K562 (cell line): Measurements from ENCODE around the gene ERLEC1. TPM values are rescaled to one million over a fixed set of nuclear protein-coding genes. Genes with fewer than 3 reads are reported as not detected.

Source experiments
- ATAC-seq: fragments of 200-7000 bp; cut with Tn5 transposase; 3 replicates; pipeline ENCODE4 v1.9.1; 2020; ENCODE audit warnings: moderate library complexity
- BruUV-seq: library from RNA; stranded (reverse); fragments of 400-500 nt; replicated peaks from 2 replicates; lab custom pipeline; 2021; lab: Mats Ljungman, UMichigan
- CTCF ChIA-PET: fragments of 300-600 bp; formaldehyde crosslinking; extraction: SDS; loops from one replicate; lab custom pipeline; 2021; ENCODE audit warnings: low intra/inter-chr PET ratio; lab: Yijun Ruan, JAX
- POLR2A ChIA-PET: fragments of 300-600, 350-650 bp; sonication (Branson Sonifier 250); formaldehyde crosslinking; extraction: SDS; loops from one replicate; lab custom pipeline; 2021; ENCODE audit warnings: antibody characterized with exemption, inconsistent platforms; lab: Yijun Ruan, JAX
- DNase-seq, 4 experiments: peaks; one replicate each; pipeline versions ENCODE4 v3.0.0 to v3.0.0-alpha.2; 2011 to 2018; ENCODE audit warnings: low spot score in 3 of 4, mixed read lengths in 3 of 4; ENCODE audit errors: extremely low read depth in 1 of 4
- FAIRE-seq: peaks from 2 replicates; lab custom pipeline; 2011; peaks lifted over from hg19 to GRCh38; lab: Jason Lieb, UNC
- H2AFZ ChIP-seq: 2 replicates; pipeline ENCODE4 v1.6.0; 2011; ENCODE audit warnings: low read depth, low read length, control low read depth, inconsistent platforms
- H3K27ac ChIP-seq: fragments of 200-600 bp; 3 replicates; pipeline ENCODE4 v1.8.0; 2011; ENCODE audit warnings: low read depth, mild to moderate bottlenecking, control low read depth, inconsistent platforms, low read length, moderate library complexity, mixed read lengths; ENCODE audit errors: extremely low read depth
- H3K27me3 ChIP-seq, 2 experiments: fragments of 300-600 bp in 1 of 2; 2 replicates in 1 of 2; 3 replicates in 1 of 2; pipeline versions ENCODE4 v1.6.0 to v1.8.0; 2011; ENCODE audit warnings: inconsistent platforms in 2 of 2, low read length in 2 of 2, mild to moderate bottlenecking in 1 of 2, mixed read lengths in 1 of 2, moderate library complexity in 1 of 2; ENCODE audit not compliant: control insufficient read depth in 2 of 2, insufficient read depth in 2 of 2
- H3K36me3 ChIP-seq: fragments of 300-600 bp; 3 replicates; pipeline ENCODE4 v1.8.0; 2011; ENCODE audit warnings: mild to moderate bottlenecking, low read length, inconsistent platforms; ENCODE audit not compliant: control insufficient read depth, insufficient read depth
- H3K4me1 ChIP-seq, 2 experiments: fragments of 200-600 bp in 1 of 2; replicated peaks in 1 of 2; 2 replicates in 1 of 2; 3 replicates in 1 of 2; pipeline versions ENCODE4 v1.5.1 to v1.8.0; 2011; ENCODE audit warnings: inconsistent platforms in 2 of 2, low read length in 2 of 2, mild to moderate bottlenecking in 1 of 2, mixed read lengths in 1 of 2, moderate library complexity in 1 of 2; ENCODE audit not compliant: control insufficient read depth in 2 of 2, insufficient read depth in 2 of 2
- H3K4me2 ChIP-seq: 2 replicates; pipeline ENCODE4 v1.6.1; 2011; ENCODE audit warnings: low read length, control low read depth, inconsistent platforms, mixed read lengths; ENCODE audit not compliant: insufficient read depth
- H3K4me3 ChIP-seq: fragments of 200-600 bp; sonication (generic), shearing (Covaris generic); 2 replicates; pipeline ENCODE4 v1.5.1; 2016; ENCODE audit warnings: control low read depth, inconsistent platforms
- H3K79me2 ChIP-seq: fragments of 200-600 bp; 3 replicates; pipeline ENCODE4 v1.8.0; 2011; ENCODE audit warnings: low read length, inconsistent platforms; ENCODE audit not compliant: control insufficient read depth, insufficient read depth
- H3K9ac ChIP-seq, 2 experiments: 2 replicates each; pipeline versions ENCODE4 v1.6.0 to v1.6.1; 2011; ENCODE audit warnings: low read depth in 2 of 2, low read length in 2 of 2, control low read depth in 1 of 2, inconsistent platforms in 1 of 2, mild to moderate bottlenecking in 1 of 2, mixed read lengths in 1 of 2; ENCODE audit not compliant: insufficient read depth in 1 of 2
- H3K9me1 ChIP-seq: one replicate; pipeline ENCODE4 v1.6.0; 2011; ENCODE audit warnings: inconsistent platforms, mild to moderate bottlenecking, low read length, moderate library complexity; ENCODE audit not compliant: control insufficient read depth, insufficient read depth
- H3K9me3 ChIP-seq: replicated peaks from 2 replicates; pipeline ENCODE4 v1.5.1; 2011; ENCODE audit warnings: low read depth, low read length, inconsistent platforms; ENCODE audit not compliant: control insufficient read depth, insufficient read depth
- H4K20me1 ChIP-seq: replicated peaks from 2 replicates; pipeline ENCODE4 v1.6.1; 2011; ENCODE audit warnings: low read length, inconsistent platforms, mixed read lengths; ENCODE audit not compliant: control insufficient read depth, insufficient read depth
- CREM ChIP-seq: IDR thresholded peaks from 2 replicates; pipeline ENCODE4 v1.6.1; 2014; ENCODE audit warnings: antibody characterized with exemption, low read depth
- CXXC5 ChIP-seq: fragments of 250-450 bp; sonication (Bioruptor Pico); IDR thresholded peaks from 2 replicates; pipeline ENCODE4 v1.8.0; 2022; ENCODE audit warnings: inconsistent platforms, mild to moderate bottlenecking, moderate library complexity
- ESRRB ChIP-seq: fragments of 250-450 bp; sonication (Bioruptor Pico); IDR thresholded peaks from 2 replicates; pipeline ENCODE4 v1.5.0; 2020; ENCODE audit warnings: mild to moderate bottlenecking, moderate library complexity, borderline replicate concordance
- HDGF ChIP-seq: fragments of 450-650 bp; IDR thresholded peaks from 2 replicates; pipeline ENCODE4 v1.6.1; 2016
- HNRNPH1 ChIP-seq: fragments of 200-400 bp; formaldehyde crosslinking; optimal IDR thresholded peaks from 2 replicates; pipeline ENCODE3; 2017; ENCODE audit warnings: low read depth, mild to moderate bottlenecking, low read length, moderate library complexity
- LARP7 ChIP-seq: fragments of 450-650 bp; IDR thresholded peaks from 2 replicates; pipeline ENCODE4 v1.6.1; 2016
- NFE2 ChIP-seq: IDR thresholded peaks from 2 replicates; pipeline ENCODE4 v1.6.1; 2014; ENCODE audit warnings: antibody characterized with exemption, low read depth
- NUFIP1 ChIP-seq: fragments of 450-650 bp; IDR thresholded peaks from 2 replicates; pipeline ENCODE4 v1.6.1; 2018; ENCODE audit not compliant: partially characterized antibody
- PRMT5 ChIP-seq: sonication (generic); formaldehyde crosslinking; IDR thresholded peaks from 2 replicates; pipeline ENCODE4 v1.5.0; 2020; ENCODE audit warnings: missing genetic modification reagents
- PYGO2 ChIP-seq: fragments of 450-650 bp; IDR thresholded peaks from 2 replicates; pipeline ENCODE4 v1.6.1; 2016; ENCODE audit warnings: mild to moderate bottlenecking, missing genetic modification characterization, moderate library complexity, missing compliant biosample characterization
- RAD51 ChIP-seq: fragments of 450-650 bp; IDR thresholded peaks from 2 replicates; pipeline ENCODE4 v1.7.1; 2016; ENCODE audit warnings: low read depth, mild to moderate bottlenecking, borderline replicate concordance
- SMARCB1 ChIP-seq: IDR thresholded peaks from 2 replicates; pipeline ENCODE4 v1.6.1; 2011; ENCODE audit warnings: improper control_type of control experiment, low read depth; ENCODE audit not compliant: insufficient read length
- TBL1XR1 ChIP-seq, 2 experiments: IDR thresholded peaks; 2 replicates each; pipeline ENCODE4 v1.6.1; 2012; ENCODE audit warnings: improper control_type of control experiment in 2 of 2, low read length in 2 of 2, mild to moderate bottlenecking in 1 of 2
- TEAD4 ChIP-seq, 2 experiments: sonication (generic) in 1 of 2; formaldehyde crosslinking in 1 of 2; IDR thresholded peaks; 2 replicates each; pipeline versions ENCODE4 v1.6.1 to v1.8.0; 2012 to 2022; ENCODE audit warnings: borderline replicate concordance in 1 of 2, inconsistent platforms in 1 of 2, low read length in 1 of 2, mild to moderate bottlenecking in 1 of 2, missing genetic modification reagents in 1 of 2
- WGBS: fragments of 100-300 bp; shearing (Covaris generic); methylation state at CpG from one replicate; pipeline ENCODE4 v1.1.6; 2016; ENCODE audit warnings: low coverage, mixed read lengths; ENCODE audit not compliant: insufficient coverage; ENCODE audit errors: missing lambda C conversion rate; 5-methylcytosine and 5-hydroxymethylcytosine counted together
- in situ Hi-C: fragments of 300-500 bp; cut with MboI; formaldehyde crosslinking; loops from 4 replicates; pipeline ENCODE4 v1.15.0; 2018; ENCODE audit warnings: inconsistent platforms, mixed read lengths
- intact Hi-C: fragments of 100-400 bp; cut with micrococcal nuclease; formaldehyde crosslinking; loops from 2 replicates; pipeline ENCODE4 v1.14.2; 2022
- polyA plus RNA-seq, 8 experiments: library from polyadenylated mRNA; depleted of rRNA in 4 of 8; stranded (reverse) in 5 of 8; unstranded in 3 of 8; fragments of >200 nt; fragmentation: Nextera tagmentation in 2 of 8; fragmentation: Illumina TruSeq in 1 of 8; extraction: Ambion mirVana in 2 of 8; extraction: Trizol in 1 of 8; gene quantifications; 2 replicates each; pipeline versions ENCODE4 v1.2.1 to v1.2.3, GENCODE V29; 2011 to 2014; ENCODE audit warnings: inconsistent platforms in 1 of 8, missing spikeins in 1 of 8
- total RNA-seq, 7 experiments: library from RNA; depleted of rRNA in 6 of 7; stranded (reverse); fragments of >200 nt in 6 of 7; fragmentation: Illumina TruSeq in 2 of 7; extraction: Trizol in 2 of 7; gene quantifications; 2 replicates each; pipeline versions ENCODE4 v1.2.1 to v1.2.3, GENCODE V29; 2011 to 2021; ENCODE audit warnings: low replicate concordance in 1 of 7

ERLEC1 gene
- total and polyA plus RNA-seq, 9 of the 15 experiments (the other 6 are each of a cell fraction or from before 2014, with no cell fraction given), result 12.0 to 41.6 (median 30.6) TPM

- ChIA-PET CTCF (no interaction called here), POLR2A (no interaction called here)
- no peaks in the 10 kb centered on the region for H3K79me2 ChIP-seq
- no peak overlapping the region for H3K4me2 ChIP-seq
- no peaks in the 10 kb centered on the region for H4K20me1 ChIP-seq
- peaks cover 70% of the 10 kb centered on the region; the same call in 2 of the 3 replicates for H3K36me3 ChIP-seq
- intact Hi-C loops (no loop called here), in situ Hi-C loops (no loop called here)
- no peaks in the 10 kb centered on the region; a peak in 1 of 5 replicates for H3K4me1 ChIP-seq
- DNase-seq (no peak), FAIRE-seq (no peak), ATAC-seq (no peak)
- H2AFZ ChIP-seq, result no peak overlapping the region
- H3K4me3 ChIP-seq, result no peak overlapping the region
- TF ChIP-seq NFE2 (no peak), NUFIP1 (no peak), SMARCB1 (no peak), RAD51 (no peak), PRMT5 (CRISPR knock-in tag) (no peak), PYGO2 (no peak), TBL1XR1 (IDR thresholded peaks at IDR 0.05; ENCODE audit: low read length in 2 of 2) (no peak), HDGF (no peak), CREM (no peak), HNRNPH1 (no peak), LARP7 (no peak), ESRRB (CRISPR knock-in tag) (no peak), CXXC5 (CRISPR knock-in tag) (no peak), TEAD4 (IDR thresholded peaks at IDR 0.05; ENCODE audit: low read length) (no peak), TEAD4 (CRISPR knock-in tag; IDR thresholded peaks at IDR 0.05; ENCODE audit: borderline replicate concordance) (no peak)
- BruUV-seq, result no TSS peak
- H3K27ac ChIP-seq, result no peak overlapping the region
- no peak overlapping the region for H3K9ac ChIP-seq
- no peaks in the 10 kb centered on the region for H3K27me3 ChIP-seq
- H3K9me1 ChIP-seq, result no peaks in the 10 kb centered on the region
- 94% methylated on average over 6 of the region's 6 CpGs for WGBS
- no peaks in the 10 kb centered on the region for H3K9me3 ChIP-seq
Observed at GRCh38 chr2:53863538-53864227, 76.8 kb downstream of the ERLEC1 start.
